K562 (cell line): ENCODE results near the gene HMOX2. TPM values are rescaled to one million over a fixed set of nuclear protein-coding genes. Genes with fewer than 3 reads are reported as not detected.

Source experiments
- BRCA1 ChIP-seq, 2 experiments: fragments of 450-650 bp in 1 of 2; sonication (generic) in 1 of 2; formaldehyde crosslinking in 1 of 2; IDR thresholded peaks; 2 replicates each; pipeline versions ENCODE4 v1.5.0 to v1.6.1; 2017 to 2020; ENCODE audit warnings: mild to moderate bottlenecking in 1 of 2, missing genetic modification reagents in 1 of 2
- ELK1 ChIP-seq: sonication (generic); formaldehyde crosslinking; IDR thresholded peaks from 2 replicates; pipeline ENCODE4 v1.8.1; 2022; ENCODE audit warnings: missing genetic modification reagents
- EZH2 ChIP-seq: IDR thresholded peaks from 2 replicates; pipeline ENCODE4 v1.6.1; 2012; ENCODE audit warnings: low read depth, mild to moderate bottlenecking, inconsistent platforms, low read length, borderline replicate concordance
- FOXP1 ChIP-seq: sonication (generic); formaldehyde crosslinking; IDR thresholded peaks from 2 replicates; pipeline ENCODE4 v1.8.0; 2022; ENCODE audit warnings: mild to moderate bottlenecking, missing genetic modification reagents
- GABPA ChIP-seq: fragments of 200-800 bp; sonication (Bioruptor generic); conservative IDR thresholded peaks from 2 replicates; pipeline ENCODE4 v1.6.1; 2016; ENCODE audit warnings: low read depth, missing genetic modification characterization, missing compliant biosample characterization
- IRF9 ChIP-seq: fragments of 450-650 bp; IDR thresholded peaks from 2 replicates; pipeline ENCODE4 v1.6.1; 2016; ENCODE audit warnings: missing biosample characterization, missing genetic modification characterization
- KHSRP ChIP-seq: fragments of 450-650 bp; IDR thresholded peaks from 2 replicates; pipeline ENCODE4 v1.6.1; 2017
- MTA1 ChIP-seq: fragments of 450-650 bp; IDR thresholded peaks from 2 replicates; pipeline ENCODE4 v1.6.1; 2017; ENCODE audit warnings: borderline replicate concordance
- NUFIP1 ChIP-seq: fragments of 450-650 bp; IDR thresholded peaks from 2 replicates; pipeline ENCODE4 v1.6.1; 2018; ENCODE audit not compliant: partially characterized antibody
- PURB ChIP-seq: sonication (generic); formaldehyde crosslinking; IDR thresholded peaks from 2 replicates; pipeline ENCODE4 v1.9.0; 2021; ENCODE audit warnings: low read depth, mild to moderate bottlenecking, missing genetic modification reagents
- SMARCB1 ChIP-seq: IDR thresholded peaks from 2 replicates; pipeline ENCODE4 v1.6.1; 2011; ENCODE audit warnings: improper control_type of control experiment, low read depth; ENCODE audit not compliant: insufficient read length
- SREBF2 ChIP-seq: sonication (generic); formaldehyde crosslinking; IDR thresholded peaks from 2 replicates; pipeline ENCODE4 v1.4.0; 2020; ENCODE audit warnings: mild to moderate bottlenecking, missing genetic modification reagents
- ZBTB8A ChIP-seq: fragments of 450-650 bp; IDR thresholded peaks from 2 replicates; pipeline ENCODE4 v1.6.1; 2018; ENCODE audit warnings: mild to moderate bottlenecking, moderate library complexity; ENCODE audit not compliant: partially characterized antibody
- ZBTB9 ChIP-seq: fragments of 450-650 bp; formaldehyde crosslinking; IDR thresholded peaks from 2 replicates; pipeline ENCODE4 v1.4.0; 2020; ENCODE audit warnings: mild to moderate bottlenecking, moderate library complexity
- ZNF143 ChIP-seq: sonication (generic); formaldehyde crosslinking; IDR thresholded peaks from 2 replicates; pipeline ENCODE4 v1.9.0; 2022; ENCODE audit warnings: mild to moderate bottlenecking, missing genetic modification reagents
- ZNF347 ChIP-seq: fragments of 450-650 bp; formaldehyde crosslinking; IDR thresholded peaks from 2 replicates; pipeline ENCODE4 v1.4.0; 2020; ENCODE audit warnings: low read depth, mild to moderate bottlenecking, moderate library complexity
- ZNF740 ChIP-seq, 3 experiments: fragments of 200-800 bp in 1 of 3; sonication (Bioruptor generic) in 1 of 3; sonication (generic) in 1 of 3; formaldehyde crosslinking in 1 of 3; IDR thresholded peaks; 2 replicates each; pipeline versions ENCODE4 v1.6.1 to v1.8.0; 2016 to 2022; ENCODE audit warnings: mild to moderate bottlenecking in 2 of 3, missing compliant biosample characterization in 2 of 3, missing genetic modification characterization in 2 of 3, missing genetic modification reagents in 1 of 3
- ZNF766 ChIP-seq: fragments of 200-800 bp; sonication (Bioruptor generic); conservative IDR thresholded peaks from 2 replicates; pipeline ENCODE4 v1.6.1; 2016; ENCODE audit warnings: missing genetic modification characterization, missing compliant biosample characterization
- ZNF830 ChIP-seq: fragments of 250-450 bp; sonication (Bioruptor Pico); IDR thresholded peaks from 2 replicates; pipeline ENCODE4 v1.5.0; 2021; ENCODE audit warnings: mild to moderate bottlenecking
- ZSCAN29 ChIP-seq: fragments of 450-650 bp; IDR thresholded peaks from 2 replicates; pipeline ENCODE4 v1.6.1; 2017
- polyA plus RNA-seq, 8 experiments: library from polyadenylated mRNA; depleted of rRNA in 4 of 8; stranded (reverse) in 5 of 8; unstranded in 3 of 8; fragments of >200 nt; fragmentation: Nextera tagmentation in 2 of 8; fragmentation: Illumina TruSeq in 1 of 8; extraction: Ambion mirVana in 2 of 8; extraction: Trizol in 1 of 8; gene quantifications; 2 replicates each; pipeline versions ENCODE4 v1.2.1 to v1.2.3, GENCODE V29; 2011 to 2014; ENCODE audit warnings: inconsistent platforms in 1 of 8, missing spikeins in 1 of 8
- total RNA-seq, 7 experiments: library from RNA; depleted of rRNA in 6 of 7; stranded (reverse); fragments of >200 nt in 6 of 7; fragmentation: Illumina TruSeq in 2 of 7; extraction: Trizol in 2 of 7; gene quantifications; 2 replicates each; pipeline versions ENCODE4 v1.2.1 to v1.2.3, GENCODE V29; 2011 to 2021; ENCODE audit warnings: low replicate concordance in 1 of 7
- TF ChIP-seq, protein P1 (sequence below): fragments of 450-650 bp; IDR thresholded peaks from 2 replicates; pipeline ENCODE4 v1.7.1; 2018; ENCODE audit warnings: mild to moderate bottlenecking, low read depth; ENCODE audit not compliant: partially characterized antibody

HMOX2 gene
- total and polyA plus RNA-seq, 9 of the 15 experiments (the other 6 are each of a cell fraction or from before 2014, with no cell fraction given) = 26.8 to 87.4 (median 57.4) TPM

DNA sequence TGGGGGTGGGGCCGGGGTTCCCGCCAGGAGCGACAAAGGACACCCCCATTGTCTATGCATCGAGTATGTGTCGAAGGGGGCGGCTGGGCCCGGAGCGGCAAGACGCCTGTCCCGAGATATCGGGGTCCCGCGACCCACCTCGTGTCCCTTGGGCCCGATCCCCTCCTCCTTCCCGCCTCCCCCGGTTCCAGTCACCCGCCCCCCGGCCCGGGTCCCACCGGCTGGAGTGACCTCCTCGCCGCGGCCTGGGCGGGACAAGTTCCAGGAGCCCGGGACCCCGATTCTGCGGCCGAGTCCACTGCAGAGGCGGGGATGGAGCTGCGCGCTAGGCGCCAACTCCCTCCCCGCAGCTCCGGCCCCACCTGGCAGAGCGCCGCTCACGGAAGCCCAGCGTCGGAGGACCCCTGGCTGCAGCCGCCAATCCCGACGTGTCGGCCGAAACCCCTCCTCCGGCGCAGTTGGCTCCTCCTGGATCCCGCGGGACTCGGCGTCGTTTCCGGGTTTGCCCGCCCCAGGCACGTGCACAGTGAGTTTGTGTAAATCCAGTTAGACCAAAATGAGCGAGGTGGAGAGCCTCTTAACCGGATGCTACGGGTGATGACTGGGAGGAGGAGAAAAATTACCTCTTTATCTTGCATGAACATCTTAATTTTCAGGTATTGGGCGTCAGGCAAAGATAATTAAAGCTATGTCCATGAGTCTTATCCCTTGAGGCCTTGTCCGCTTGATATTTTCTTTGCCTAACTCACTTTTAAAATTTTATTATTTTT, 1.8 kb upstream of the HMOX2 start, which contains the start of gene NMRAL1 (continued):
- TF ChIP-seq ZNF740 (CRISPR knock-in tag; IDR thresholded peaks at IDR 0.05) (peak; percentile 57; the same call in 1 of the 2 replicates), ZNF740 (tag; IDR thresholded peaks at IDR 0.05) (no peak; a peak in 1 of 4 replicates), SREBF2 (no peak), IRF9 (tag) (no peak), MTA1 (no peak), ZNF347 (no peak), ZBTB9 (no peak), ZNF830 (CRISPR knock-in tag) (no peak), SMARCB1 (no peak), NUFIP1 (no peak), GABPA (tag) (peak; percentile 82), ELK1 (CRISPR knock-in tag) (no peak), ZSCAN29 (no peak), ZNF143 (CRISPR knock-in tag) (no peak), KHSRP (no peak), FOXP1 (CRISPR knock-in tag) (0 out of 2 replicates have a peak, but pooled peaks have one; percentile 26), EZH2 (no peak), ZNF766 (CRISPR knock-in tag) (no peak), ZBTB8A (no peak), PURB (CRISPR knock-in tag) (no peak), BRCA1 (IDR thresholded peaks at IDR 0.05) (no peak), BRCA1 (CRISPR knock-in tag; IDR thresholded peaks at IDR 0.05) (no peak)
- TF ChIP-seq, protein P1, sequence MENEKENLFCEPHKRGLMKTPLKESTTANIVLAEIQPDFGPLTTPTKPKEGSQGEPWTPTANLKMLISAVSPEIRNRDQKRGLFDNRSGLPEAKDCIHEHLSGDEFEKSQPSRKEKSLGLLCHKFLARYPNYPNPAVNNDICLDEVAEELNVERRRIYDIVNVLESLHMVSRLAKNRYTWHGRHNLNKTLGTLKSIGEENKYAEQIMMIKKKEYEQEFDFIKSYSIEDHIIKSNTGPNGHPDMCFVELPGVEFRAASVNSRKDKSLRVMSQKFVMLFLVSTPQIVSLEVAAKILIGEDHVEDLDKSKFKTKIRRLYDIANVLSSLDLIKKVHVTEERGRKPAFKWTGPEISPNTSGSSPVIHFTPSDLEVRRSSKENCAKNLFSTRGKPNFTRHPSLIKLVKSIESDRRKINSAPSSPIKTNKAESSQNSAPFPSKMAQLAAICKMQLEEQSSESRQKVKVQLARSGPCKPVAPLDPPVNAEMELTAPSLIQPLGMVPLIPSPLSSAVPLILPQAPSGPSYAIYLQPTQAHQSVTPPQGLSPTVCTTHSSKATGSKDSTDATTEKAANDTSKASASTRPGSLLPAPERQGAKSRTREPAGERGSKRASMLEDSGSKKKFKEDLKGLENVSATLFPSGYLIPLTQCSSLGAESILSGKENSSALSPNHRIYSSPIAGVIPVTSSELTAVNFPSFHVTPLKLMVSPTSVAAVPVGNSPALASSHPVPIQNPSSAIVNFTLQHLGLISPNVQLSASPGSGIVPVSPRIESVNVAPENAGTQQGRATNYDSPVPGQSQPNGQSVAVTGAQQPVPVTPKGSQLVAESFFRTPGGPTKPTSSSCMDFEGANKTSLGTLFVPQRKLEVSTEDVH = peak; percentile 70
